GM15510 (cell line): Measurements from ENCODE around the gene TIGD1.

ENCODE experiments used
- POLR2A ChIP-seq: IDR thresholded peaks from 3 replicates; pipeline ENCODE4 v1.6.1; 2011; ENCODE audit warnings: borderline replicate concordance; ENCODE audit not compliant: insufficient read length; ENCODE audit errors: extremely low read depth

The TIGD1 gene

GRCh38 chr2:232550354-232551249 lies at the start of gene TIGD1, which contains the start of gene EIF4E2:
Gene TIGD1 (minus strand): TSS chr2:232550557. CDS start chr2:232549882, 675 bp downstream.
Gene EIF4E2 (plus strand): TSS chr2:232550689. CDS start chr2:232550725, 36 bp downstream.
- TF ChIP-seq POLR2A, result peak; percentile 94

- no peak for TF ChIP-seq POLR2A
These were observed 47.9 kb upstream of the TIGD1 start for GRCh38 chr2:232598293-232598692.

- TF ChIP-seq POLR2A, result no peak
These were observed 47.2 kb upstream of the TIGD1 start for GRCh38 chr2:232597362-232598079.

- no peak for TF ChIP-seq POLR2A
These were observed 43.6 kb upstream of the TIGD1 start for GRCh38 chr2:232593982-232594381.

GRCh38 chr2:232592772-232593395 lies 42.5 kb upstream of the TIGD1 start:
- no peak for TF ChIP-seq POLR2A

- TF ChIP-seq POLR2A, result no peak
These were observed 38.6 kb upstream of the TIGD1 start for GRCh38 chr2:232588680-232589585.

- no peak for TF ChIP-seq POLR2A
These were observed 37.7 kb upstream of the TIGD1 start for GRCh38 chr2:232588031-232588430.

GRCh38 chr2:232587512-232587911 lies 37.2 kb upstream of the TIGD1 start:
- no peak for TF ChIP-seq POLR2A

- no peak for TF ChIP-seq POLR2A
These were observed 36.7 kb upstream of the TIGD1 start for GRCh38 chr2:232586943-232587505.

GRCh38 chr2:232584238-232584637 lies 33.9 kb upstream of the TIGD1 start:
- no peak for TF ChIP-seq POLR2A

GRCh38 chr2:232581725-232582124 lies 31.4 kb upstream of the TIGD1 start:
- TF ChIP-seq POLR2A, result no peak

GRCh38 chr2:232580648-232580981 lies 30.3 kb upstream of the TIGD1 start:
- no peak for TF ChIP-seq POLR2A

- TF ChIP-seq POLR2A, result no peak
These were observed 28.3 kb upstream of the TIGD1 start for GRCh38 chr2:232578626-232579025.

GRCh38 chr2:232577841-232578240 lies 27.5 kb upstream of the TIGD1 start:
- TF ChIP-seq POLR2A, result no peak
